K562 (cell line): ENCODE measurements around the gene ZNF473. TPM values are rescaled to one million over a fixed set of nuclear protein-coding genes. Genes with fewer than 3 reads are reported as not detected.

Experiments used
- ETS2 ChIP-seq: IDR thresholded peaks from 2 replicates; pipeline ENCODE4 v1.6.1; 2016; ENCODE audit warnings: borderline replicate concordance, missing genetic modification characterization, mild to moderate bottlenecking, moderate library complexity, missing compliant biosample characterization; ENCODE audit not compliant: poor library complexity, severe bottlenecking
- GTF3C2 ChIP-seq: IDR thresholded peaks from 3 replicates; pipeline ENCODE4 v1.6.1; 2011; ENCODE audit warnings: borderline replicate concordance, mild to moderate bottlenecking, moderate library complexity; ENCODE audit not compliant: insufficient read length; ENCODE audit errors: extremely low read depth
- JUN ChIP-seq, 2 experiments: sonication (generic) in 1 of 2; formaldehyde crosslinking in 1 of 2; IDR thresholded peaks; 2 replicates each; pipeline versions ENCODE4 v1.6.1 to v1.8.0; 2012 to 2022; ENCODE audit warnings: borderline replicate concordance in 2 of 2, mild to moderate bottlenecking in 2 of 2, improper control_type of control experiment in 1 of 2, low read depth in 1 of 2, low read length in 1 of 2, missing genetic modification reagents in 1 of 2
- MEF2D ChIP-seq: conservative IDR thresholded peaks from 2 replicates; pipeline ENCODE4 v1.6.1; 2016; ENCODE audit warnings: low read depth, missing genetic modification characterization, missing compliant biosample characterization
- MITF ChIP-seq: IDR thresholded peaks from 2 replicates; pipeline ENCODE4 v1.6.1; 2014; ENCODE audit warnings: antibody characterized with exemption
- PRMT5 ChIP-seq: sonication (generic); formaldehyde crosslinking; IDR thresholded peaks from 2 replicates; pipeline ENCODE4 v1.5.0; 2020; ENCODE audit warnings: missing genetic modification reagents
- TGIF2 ChIP-seq: sonication (generic); formaldehyde crosslinking; IDR thresholded peaks from 2 replicates; pipeline ENCODE4 v1.8.1; 2022; ENCODE audit warnings: mild to moderate bottlenecking, missing genetic modification reagents, moderate library complexity
- XRCC4 ChIP-seq: IDR thresholded peaks from one replicate; pipeline ENCODE4 v1.6.1; 2011; ENCODE audit not compliant: insufficient read depth, insufficient read length; ENCODE audit errors: extremely low read depth
- ZBTB26 ChIP-seq: fragments of 450-650 bp; formaldehyde crosslinking; IDR thresholded peaks from 2 replicates; pipeline ENCODE4 v1.4.0; 2022; ENCODE audit warnings: missing genetic modification characterization
- ZNF121 ChIP-seq: sonication (generic); formaldehyde crosslinking; conservative IDR thresholded peaks from 2 replicates; pipeline ENCODE4 v1.8.0; 2022; ENCODE audit warnings: missing genetic modification reagents
- ZNF395 ChIP-seq: fragments of 200-800 bp; sonication (Bioruptor generic); IDR thresholded peaks from 2 replicates; pipeline ENCODE4 v1.6.1; 2017; ENCODE audit warnings: missing genetic modification characterization, missing compliant biosample characterization
- polyA plus RNA-seq, 8 experiments: library from polyadenylated mRNA; depleted of rRNA in 4 of 8; stranded (reverse) in 5 of 8; unstranded in 3 of 8; fragments of >200 nt; fragmentation: Nextera tagmentation in 2 of 8; fragmentation: Illumina TruSeq in 1 of 8; extraction: Ambion mirVana in 2 of 8; extraction: Trizol in 1 of 8; gene quantifications; 2 replicates each; pipeline versions ENCODE4 v1.2.1 to v1.2.3, GENCODE V29; 2011 to 2014; ENCODE audit warnings: inconsistent platforms in 1 of 8, missing spikeins in 1 of 8
- total RNA-seq, 7 experiments: library from RNA; depleted of rRNA in 6 of 7; stranded (reverse); fragments of >200 nt in 6 of 7; fragmentation: Illumina TruSeq in 2 of 7; extraction: Trizol in 2 of 7; gene quantifications; 2 replicates each; pipeline versions ENCODE4 v1.2.1 to v1.2.3, GENCODE V29; 2011 to 2021; ENCODE audit warnings: low replicate concordance in 1 of 7
- TF ChIP-seq, protein P1 (sequence below), 2 experiments: IDR thresholded peaks; 2 replicates each; pipeline ENCODE4 v1.6.1; 2012; ENCODE audit warnings: improper control_type of control experiment in 2 of 2, low read depth in 2 of 2, low read length in 2 of 2, borderline replicate concordance in 1 of 2
- TF ChIP-seq, protein P2 (sequence below): fragments of 200-400 bp; formaldehyde crosslinking; IDR thresholded peaks from 2 replicates; pipeline ENCODE4 v1.6.1; 2017; ENCODE audit warnings: mild to moderate bottlenecking, low read depth, low read length, moderate library complexity

The ZNF473 gene
- total and polyA plus RNA-seq, 9 of the 15 experiments (the other 6 are each of a cell fraction or from before 2014, with no cell fraction given) = 8.2 to 34.0 (median 28.5) TPM

DNA sequence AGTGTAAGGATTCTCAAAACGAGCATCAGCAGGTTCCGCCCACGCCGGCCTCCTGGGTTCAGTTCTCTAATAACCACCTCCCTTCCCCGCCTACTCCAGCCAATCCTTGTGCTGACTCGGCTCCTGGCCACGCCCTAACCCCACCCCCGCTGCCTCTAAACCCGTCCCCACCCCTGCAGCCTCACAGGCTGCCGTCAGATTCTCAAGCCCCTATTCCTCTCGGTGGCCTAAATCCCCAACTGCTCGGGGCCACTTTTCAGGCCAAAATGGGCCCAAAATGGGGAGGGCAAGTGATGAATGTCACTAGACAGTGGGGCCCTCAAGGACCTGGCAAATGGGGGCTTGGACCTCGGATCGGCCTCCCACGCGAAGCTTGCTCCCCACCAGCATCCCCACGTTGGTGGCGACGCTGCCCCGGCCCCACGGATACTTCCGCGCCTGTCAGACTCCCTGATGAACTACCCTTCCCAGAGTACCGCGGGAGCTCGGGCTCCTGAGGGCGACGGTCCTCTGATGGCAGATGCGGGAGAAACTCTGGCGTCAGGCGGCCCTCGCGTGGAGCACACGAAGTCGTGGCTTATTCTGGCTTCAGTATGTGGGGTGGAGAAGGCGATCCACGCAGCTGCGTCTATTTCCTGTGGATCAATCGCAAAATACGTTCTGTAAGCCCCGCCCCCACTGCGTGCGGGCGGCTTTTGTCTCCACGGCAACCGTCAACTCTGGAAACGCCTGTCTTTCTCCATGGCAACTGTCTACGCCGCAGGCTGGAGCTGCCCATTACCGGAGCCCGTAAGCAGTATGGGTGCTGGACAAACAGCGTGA, 24.8 kb downstream of the ZNF473 start (continued):
- TF ChIP-seq ETS2 (no peak), ZNF121 (no peak), XRCC4 (no peak), JUN (IDR thresholded peaks at IDR 0.05; ENCODE audit: borderline replicate concordance, low read depth, low read length) (no peak), JUN (CRISPR knock-in tag; IDR thresholded peaks at IDR 0.05; ENCODE audit: borderline replicate concordance) (no peak), PRMT5 (CRISPR knock-in tag) (no peak), MEF2D (tag) (no peak), ZNF395 (no peak), ZBTB26 (CRISPR knock-in tag) (no peak), GTF3C2 (no peak), MITF (no peak), TGIF2 (no peak)
- TF ChIP-seq, protein P1, sequence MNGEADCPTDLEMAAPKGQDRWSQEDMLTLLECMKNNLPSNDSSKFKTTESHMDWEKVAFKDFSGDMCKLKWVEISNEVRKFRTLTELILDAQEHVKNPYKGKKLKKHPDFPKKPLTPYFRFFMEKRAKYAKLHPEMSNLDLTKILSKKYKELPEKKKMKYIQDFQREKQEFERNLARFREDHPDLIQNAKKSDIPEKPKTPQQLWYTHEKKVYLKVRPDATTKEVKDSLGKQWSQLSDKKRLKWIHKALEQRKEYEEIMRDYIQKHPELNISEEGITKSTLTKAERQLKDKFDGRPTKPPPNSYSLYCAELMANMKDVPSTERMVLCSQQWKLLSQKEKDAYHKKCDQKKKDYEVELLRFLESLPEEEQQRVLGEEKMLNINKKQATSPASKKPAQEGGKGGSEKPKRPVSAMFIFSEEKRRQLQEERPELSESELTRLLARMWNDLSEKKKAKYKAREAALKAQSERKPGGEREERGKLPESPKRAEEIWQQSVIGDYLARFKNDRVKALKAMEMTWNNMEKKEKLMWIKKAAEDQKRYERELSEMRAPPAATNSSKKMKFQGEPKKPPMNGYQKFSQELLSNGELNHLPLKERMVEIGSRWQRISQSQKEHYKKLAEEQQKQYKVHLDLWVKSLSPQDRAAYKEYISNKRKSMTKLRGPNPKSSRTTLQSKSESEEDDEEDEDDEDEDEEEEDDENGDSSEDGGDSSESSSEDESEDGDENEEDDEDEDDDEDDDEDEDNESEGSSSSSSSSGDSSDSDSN (IDR thresholded peaks at IDR 0.05; ENCODE audit: borderline replicate concordance in 1 of 2, low read depth in 2 of 2, low read length in 2 of 2) = no peak
- TF ChIP-seq, protein P2, sequence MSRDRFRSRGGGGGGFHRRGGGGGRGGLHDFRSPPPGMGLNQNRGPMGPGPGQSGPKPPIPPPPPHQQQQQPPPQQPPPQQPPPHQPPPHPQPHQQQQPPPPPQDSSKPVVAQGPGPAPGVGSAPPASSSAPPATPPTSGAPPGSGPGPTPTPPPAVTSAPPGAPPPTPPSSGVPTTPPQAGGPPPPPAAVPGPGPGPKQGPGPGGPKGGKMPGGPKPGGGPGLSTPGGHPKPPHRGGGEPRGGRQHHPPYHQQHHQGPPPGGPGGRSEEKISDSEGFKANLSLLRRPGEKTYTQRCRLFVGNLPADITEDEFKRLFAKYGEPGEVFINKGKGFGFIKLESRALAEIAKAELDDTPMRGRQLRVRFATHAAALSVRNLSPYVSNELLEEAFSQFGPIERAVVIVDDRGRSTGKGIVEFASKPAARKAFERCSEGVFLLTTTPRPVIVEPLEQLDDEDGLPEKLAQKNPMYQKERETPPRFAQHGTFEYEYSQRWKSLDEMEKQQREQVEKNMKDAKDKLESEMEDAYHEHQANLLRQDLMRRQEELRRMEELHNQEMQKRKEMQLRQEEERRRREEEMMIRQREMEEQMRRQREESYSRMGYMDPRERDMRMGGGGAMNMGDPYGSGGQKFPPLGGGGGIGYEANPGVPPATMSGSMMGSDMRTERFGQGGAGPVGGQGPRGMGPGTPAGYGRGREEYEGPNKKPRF = no peak
